ENCODE data around the gene EPS8.

Gene EPS8

DNA sequence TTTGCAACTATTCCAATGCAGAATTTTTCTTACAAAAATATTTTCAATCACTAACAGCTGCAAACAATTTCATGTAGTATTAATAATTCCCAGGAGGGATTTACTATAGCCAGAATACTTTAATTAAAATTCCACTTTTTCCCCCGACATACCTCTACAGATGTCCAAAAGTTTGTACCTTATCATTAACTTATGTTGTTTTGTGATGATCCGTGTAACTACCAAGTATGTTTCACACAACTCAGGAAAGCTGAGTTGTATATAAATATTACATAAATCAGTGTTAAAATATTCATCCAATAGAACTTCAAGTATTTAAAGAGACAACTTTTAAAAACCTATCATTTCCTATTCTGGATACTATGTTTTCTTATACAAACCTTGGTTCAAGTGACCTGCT, 2.4 kb downstream of the EPS8 start:
- H3K4me2 ChIP-seq = peak overlapping the region in 1 of 11 experiments; percentile 94; a peak in 2 of 22 replicates
- H3K36me3 ChIP-seq = peaks cover 0 to 14% (median 0%) of the 10 kb centered on the region in 11 experiments; a peak in 1 of 22 replicates
- peaks cover 7 to 19% (median 10%) of the 10 kb centered on the region in 10 experiments for H3K4me1 ChIP-seq
- H3K9me3 ChIP-seq (replicated peaks in 1 of 11) = 0 out of 22 replicates have a peak, but pooled peaks cover 0 to 2% (median 0%) of the 10 kb centered on the region in 11 experiments
- H3K27me3 ChIP-seq = peaks cover 7 to 33% (median 24%) of the 10 kb centered on the region in 11 experiments; a peak in 21 of 22 replicates
- peaks cover 0 to 27% (median 0%) of the 10 kb centered on the region in 11 experiments; a peak in 2 of 22 replicates for H4K20me1 ChIP-seq
- no peak for TF ChIP-seq Cebpa-rat (IDR thresholded peaks at IDR 0.05)
- no peak overlapping the region for H3K4me3 ChIP-seq
- H3K9ac ChIP-seq = no peak overlapping the region
- H3K27ac ChIP-seq = no peak overlapping the region

DNA sequence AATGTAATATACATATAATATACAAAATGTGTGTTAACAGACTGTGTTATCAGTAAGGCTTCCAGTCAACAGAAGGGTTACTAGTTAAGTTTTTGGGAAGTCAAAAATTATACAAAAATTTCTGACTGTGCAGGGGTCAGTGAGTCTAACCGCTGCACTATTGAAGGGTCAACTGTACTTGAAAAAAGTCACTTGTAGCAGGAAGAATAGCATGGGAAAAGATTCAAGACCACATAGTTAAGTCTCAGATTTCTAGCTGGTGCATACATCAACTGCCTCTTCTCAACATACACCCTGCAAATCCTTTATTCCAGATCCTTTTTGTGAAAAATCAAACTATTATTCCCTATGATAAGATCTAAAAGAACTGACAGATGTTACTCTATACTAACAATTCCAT, 5.9 kb downstream of the EPS8 start:
- H4K20me1 ChIP-seq = peaks cover 0 to 27% (median 0%) of the 10 kb centered on the region in 11 experiments; a peak in 2 of 22 replicates

DNA sequence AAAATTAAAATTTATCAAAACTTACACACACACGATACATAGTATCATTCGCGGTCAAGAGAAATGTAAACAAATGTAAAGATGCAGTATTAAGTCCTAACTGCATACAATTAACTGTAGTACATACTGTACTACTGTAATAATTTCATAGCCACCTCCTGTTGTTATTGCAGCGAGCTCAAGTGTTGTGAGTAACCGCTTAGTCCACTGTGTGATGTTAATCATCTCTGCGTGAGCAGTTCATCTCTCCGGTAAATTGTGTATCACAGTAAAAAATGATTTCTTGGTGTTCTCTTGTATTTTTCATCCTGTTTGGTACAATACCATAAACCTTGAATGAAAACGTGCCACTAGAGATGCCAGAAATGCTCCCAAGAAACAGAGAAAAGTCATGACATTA, 6.5 kb downstream of the EPS8 start:
- no peak overlapping the region for H3K4me2 ChIP-seq
- H3K4me1 ChIP-seq = peaks cover 0 to 12% (median 0%) of the 10 kb centered on the region in 10 experiments; a peak in 4 of 20 replicates
- H3K27ac ChIP-seq = no peak overlapping the region
- H3K36me3 ChIP-seq = peaks cover 0 to 21% (median 0%) of the 10 kb centered on the region in 11 experiments; a peak in 1 of 22 replicates
- H3K9ac ChIP-seq = no peak overlapping the region
- H4K20me1 ChIP-seq = peaks cover 0 to 25% (median 0%) of the 10 kb centered on the region in 11 experiments; a peak in 2 of 22 replicates
- H3K27me3 ChIP-seq = peaks cover 0 to 11% (median 4%) of the 10 kb centered on the region in 11 experiments; a peak in 19 of 22 replicates
- TF ChIP-seq Cebpa-rat (IDR thresholded peaks at IDR 0.05) = no peak
- no peak overlapping the region for H3K4me3 ChIP-seq
- H3K9me3 ChIP-seq (replicated peaks in 1 of 11) = no peaks in the 10 kb centered on the region

More for the DNA sequence above, 5.9 kb downstream of the EPS8 start:
- Histone ChIP-seq H3K9ac (no peak overlapping the region), H3K4me1 (peaks cover 0 to 18% (median under 1%) of the 10 kb centered on the region in 10 experiments; a peak in 11 of 20 replicates), H3K9me3 (replicated peaks in 1 of 11) (no peaks in the 10 kb centered on the region), H3K36me3 (peaks cover 0 to 21% (median 0%) of the 10 kb centered on the region in 11 experiments; a peak in 1 of 22 replicates), H3K27ac (no peak overlapping the region), H3K4me2 (no peak overlapping the region), H3K27me3 (peaks cover 5 to 17% (median 10%) of the 10 kb centered on the region in 11 experiments; a peak in 21 of 22 replicates), H3K4me3 (no peak overlapping the region)
- TF ChIP-seq Cebpa-rat (IDR thresholded peaks at IDR 0.05) = no peak

DNA sequence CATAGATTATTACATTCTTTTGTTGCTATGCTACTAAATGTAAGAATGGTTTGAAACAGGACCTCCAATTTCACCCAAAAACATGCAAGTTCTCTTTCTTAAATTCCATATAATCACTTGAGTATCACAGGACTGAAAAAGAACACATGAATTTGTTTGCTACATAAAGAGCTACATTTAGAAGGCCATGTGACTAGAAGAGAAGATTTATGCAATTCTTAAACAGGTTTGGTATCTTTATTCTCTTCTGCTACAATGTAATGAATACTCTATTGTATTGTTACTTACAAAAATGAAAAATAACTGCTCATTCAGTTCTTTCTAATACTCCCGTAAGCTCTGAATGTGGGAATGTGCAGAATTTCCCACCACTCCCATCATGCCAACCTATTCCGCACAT, 9.3 kb downstream of the EPS8 start:
- no peak overlapping the region for H3K9ac ChIP-seq
- H3K27ac ChIP-seq = no peak overlapping the region

DNA sequence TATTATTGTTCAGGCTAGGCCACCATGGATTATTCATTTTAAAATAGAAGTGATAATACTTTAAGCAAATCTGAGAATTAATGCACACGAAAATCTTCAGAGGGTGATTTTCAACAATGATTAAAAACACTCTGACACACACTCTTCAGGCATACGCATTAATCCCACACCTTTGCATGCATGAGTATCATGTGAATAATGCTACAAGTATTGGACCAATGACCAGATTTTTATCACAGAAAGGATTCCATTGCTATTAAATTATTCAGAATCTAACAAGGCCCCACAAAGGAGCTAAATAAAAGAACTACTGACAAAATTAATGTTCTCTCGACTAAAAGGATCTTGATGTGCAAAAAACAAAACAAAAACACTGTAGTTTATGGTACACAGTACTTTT, 11.1 kb downstream of the EPS8 start:
- Histone ChIP-seq H3K4me2 (no peak overlapping the region), H3K27ac (no peak overlapping the region), H4K20me1 (no peaks in the 10 kb centered on the region), H3K9me3 (replicated peaks in 1 of 11) (no peaks in the 10 kb centered on the region), H3K9ac (no peak overlapping the region), H3K27me3 (no peaks in the 10 kb centered on the region), H3K36me3 (peaks cover 0 to 13% (median 0%) of the 10 kb centered on the region in 11 experiments; a peak in 1 of 22 replicates), H3K4me3 (no peak overlapping the region), H3K4me1 (no peaks in the 10 kb centered on the region)
- TF ChIP-seq Cebpa-rat (IDR thresholded peaks at IDR 0.05) = no peak

More for the DNA sequence above, 9.3 kb downstream of the EPS8 start:
- Histone ChIP-seq H3K9me3 (replicated peaks in 1 of 11) (no peaks in the 10 kb centered on the region), H3K36me3 (peaks cover 0 to 20% (median 0%) of the 10 kb centered on the region in 11 experiments; a peak in 1 of 22 replicates), H3K4me2 (no peak overlapping the region), H3K4me3 (no peak overlapping the region), H3K27me3 (no peaks in the 10 kb centered on the region), H4K20me1 (0 out of 22 replicates have a peak, but pooled peaks cover 0 to 10% (median 0%) of the 10 kb centered on the region in 11 experiments), H3K4me1 (no peaks in the 10 kb centered on the region)
- TF ChIP-seq Cebpa-rat (IDR thresholded peaks at IDR 0.05) = no peak

DNA sequence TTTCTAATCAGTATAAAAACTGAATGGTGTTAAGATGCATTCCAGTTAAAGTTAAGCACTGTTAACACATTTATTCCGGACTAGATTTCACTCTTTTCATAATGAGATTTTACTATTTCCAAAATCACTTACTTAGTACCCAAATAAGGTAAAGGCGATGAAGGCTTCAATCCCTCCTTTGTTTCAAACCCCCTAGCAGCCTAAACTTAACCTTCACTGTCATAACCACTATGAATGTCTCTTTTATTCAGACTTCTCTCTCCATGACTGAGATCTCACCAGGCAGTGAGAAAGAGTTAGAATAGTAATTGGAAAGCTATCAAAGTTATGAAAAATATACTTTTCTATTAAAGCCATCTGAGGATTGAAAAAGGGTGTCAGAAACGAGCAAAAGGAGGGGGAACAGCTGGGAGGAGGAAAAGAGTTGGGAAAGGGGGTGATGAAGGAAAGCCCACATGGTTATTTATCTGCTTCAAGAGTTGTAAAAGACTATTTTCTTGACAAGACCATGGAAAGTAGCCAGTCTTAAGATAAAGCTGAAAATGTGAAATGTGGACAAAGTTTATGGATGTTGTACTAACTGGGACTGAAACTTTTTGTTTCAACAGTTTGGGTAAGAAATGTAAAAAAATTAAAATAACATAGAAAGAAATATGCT, 11.7 kb downstream of the EPS8 start:
- H3K27ac ChIP-seq = no peak overlapping the region
- H3K4me3 ChIP-seq = no peak overlapping the region
- H3K4me1 ChIP-seq = no peaks in the 10 kb centered on the region
- H3K9ac ChIP-seq = no peak overlapping the region
- no peaks in the 10 kb centered on the region for H3K27me3 ChIP-seq
- H4K20me1 ChIP-seq = no peaks in the 10 kb centered on the region
- no peak overlapping the region for H3K4me2 ChIP-seq
- no peaks in the 10 kb centered on the region for H3K9me3 ChIP-seq (replicated peaks in 1 of 11)
- no peak for TF ChIP-seq Cebpa-rat (IDR thresholded peaks at IDR 0.05)
- H3K36me3 ChIP-seq = peaks cover 0 to 13% (median 0%) of the 10 kb centered on the region in 11 experiments; a peak in 1 of 22 replicates

DNA sequence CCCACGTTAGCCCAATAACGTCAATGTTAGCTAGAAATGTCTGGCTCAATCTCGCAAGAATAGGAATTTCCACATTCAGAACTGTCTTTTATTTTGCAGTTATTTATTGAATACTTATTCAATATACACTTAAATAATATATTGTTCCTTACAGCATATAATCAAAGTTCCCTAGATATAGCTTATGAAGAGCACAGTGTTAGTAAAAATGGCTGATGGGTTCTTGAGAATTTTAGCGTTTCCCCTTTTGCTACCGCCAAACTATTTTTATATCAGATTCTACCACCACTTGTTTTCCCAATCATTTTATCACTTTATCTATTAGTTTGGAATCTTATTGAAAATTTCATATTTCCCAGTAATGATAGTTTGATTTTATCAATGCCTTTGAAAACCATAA, 12.7 kb downstream of the EPS8 start:
- Histone ChIP-seq H3K4me2 (no peak overlapping the region), H3K9me3 (replicated peaks in 1 of 11) (no peaks in the 10 kb centered on the region), H3K27ac (no peak overlapping the region), H4K20me1 (no peaks in the 10 kb centered on the region), H3K4me1 (peaks cover 0 to 7% (median 0%) of the 10 kb centered on the region in 10 experiments; a peak in 4 of 20 replicates), H3K36me3 (0 out of 22 replicates have a peak, but pooled peaks cover 0 to 5% (median 0%) of the 10 kb centered on the region in 11 experiments), H3K4me3 (no peak overlapping the region), H3K27me3 (no peaks in the 10 kb centered on the region), H3K9ac (no peak overlapping the region)
- TF ChIP-seq Cebpa-rat (IDR thresholded peaks at IDR 0.05) = no peak

DNA sequence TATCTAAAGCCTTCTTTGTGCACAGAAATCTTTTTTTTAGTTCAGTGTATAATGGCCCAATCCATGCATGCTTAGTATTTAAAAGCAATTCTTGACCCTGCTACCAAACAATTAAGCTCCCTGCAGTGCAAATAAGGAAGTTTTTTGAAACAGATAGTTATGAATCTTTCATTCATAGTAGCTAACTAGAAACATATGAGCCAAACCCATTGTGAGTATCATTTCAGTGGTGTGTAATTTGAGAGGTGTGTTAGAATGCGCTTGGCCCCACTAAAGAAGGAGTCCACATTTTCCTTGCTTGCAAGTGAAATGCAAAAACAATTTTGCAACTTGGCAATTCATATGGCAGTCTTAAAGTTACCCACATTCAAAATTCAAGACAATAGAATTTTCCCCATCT, 14.4 kb downstream of the EPS8 start:
- Histone ChIP-seq H3K9ac (no peak overlapping the region), H3K9me3 (replicated peaks in 1 of 11) (no peaks in the 10 kb centered on the region), H3K4me2 (no peak overlapping the region), H3K36me3 (no peaks in the 10 kb centered on the region), H3K27ac (no peak overlapping the region), H3K4me3 (no peak overlapping the region), H3K4me1 (peaks cover 0 to 14% (median 0%) of the 10 kb centered on the region in 10 experiments; a peak in 4 of 20 replicates), H4K20me1 (no peaks in the 10 kb centered on the region), H3K27me3 (no peaks in the 10 kb centered on the region)
- TF ChIP-seq Cebpa-rat (IDR thresholded peaks at IDR 0.05) = no peak

DNA sequence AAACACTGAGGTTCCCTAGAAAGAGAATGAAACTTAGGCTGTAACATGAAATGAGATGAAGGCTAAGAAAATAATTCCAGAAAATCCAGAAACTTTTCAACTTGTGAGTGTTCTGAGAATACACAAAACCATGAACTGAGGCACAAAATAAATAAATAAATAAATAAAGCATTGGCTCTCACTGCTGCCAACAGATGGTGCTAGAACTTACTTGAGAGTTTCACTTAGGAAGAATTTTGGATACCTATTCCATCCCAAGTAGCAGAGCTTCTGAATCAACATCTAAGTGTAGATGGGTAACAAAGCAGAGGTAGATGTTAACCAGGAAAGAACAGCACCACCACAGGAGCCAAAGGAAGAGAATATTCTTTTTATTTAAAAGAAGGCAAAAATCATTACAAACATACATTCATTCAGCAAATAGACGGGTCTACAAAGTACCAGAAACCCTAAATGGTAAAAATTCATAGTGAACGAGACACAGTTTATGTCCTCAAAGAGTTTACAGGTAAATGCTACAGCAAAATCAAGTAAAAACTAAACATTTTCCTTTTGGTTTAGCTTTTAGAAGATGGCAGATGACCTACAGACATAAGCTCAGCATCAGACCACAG, 16.7 kb downstream of the EPS8 start:
- no peak for TF ChIP-seq Cebpa-rat (IDR thresholded peaks at IDR 0.05)
- H3K27ac ChIP-seq = no peak overlapping the region
- no peak overlapping the region for H3K4me2 ChIP-seq
- no peaks in the 10 kb centered on the region for H3K27me3 ChIP-seq
- no peaks in the 10 kb centered on the region for H3K36me3 ChIP-seq
- no peaks in the 10 kb centered on the region for H4K20me1 ChIP-seq
- H3K9me3 ChIP-seq (replicated peaks in 1 of 11) = no peaks in the 10 kb centered on the region
- H3K9ac ChIP-seq = no peak overlapping the region
- no peak overlapping the region for H3K4me3 ChIP-seq
- peaks cover 0 to 14% (median 0%) of the 10 kb centered on the region in 10 experiments; a peak in 4 of 20 replicates for H3K4me1 ChIP-seq

All from BLaER1 treated with 17β-estradiol and CSF1 and Interleukin-3, amounts not matched to agents 10 nM and 100 nM (cell line).